MV-4-11 (cell line): Measurements from ENCODE around the gene CELF4.

ENCODE experiments used
- DNase-seq: peaks from one replicate; lab custom pipeline; 2025; lab: John Stamatoyannopoulos, UW

The CELF4 gene

DNA sequence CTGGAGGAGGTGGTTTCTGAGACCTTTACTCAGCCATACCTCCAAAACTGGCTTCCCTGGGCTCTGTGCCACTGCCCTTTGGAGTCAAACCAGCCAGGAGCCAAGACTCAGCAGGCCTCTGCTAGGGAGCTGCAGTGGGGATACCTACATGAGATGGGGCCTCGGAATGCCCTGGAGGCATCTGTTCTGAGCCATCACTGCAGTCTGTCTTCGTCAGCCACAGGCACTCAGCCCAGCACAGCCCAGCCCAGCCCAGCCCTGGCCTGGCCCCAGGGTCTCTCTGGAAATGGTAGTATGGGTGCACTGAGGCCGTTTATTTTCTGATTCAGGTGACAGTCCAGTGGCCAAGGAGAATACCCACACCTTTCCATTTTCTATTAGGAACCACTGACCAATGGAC lies 209.8 kb downstream of the CELF4 start:
- no peak for DNase-seq

DNA sequence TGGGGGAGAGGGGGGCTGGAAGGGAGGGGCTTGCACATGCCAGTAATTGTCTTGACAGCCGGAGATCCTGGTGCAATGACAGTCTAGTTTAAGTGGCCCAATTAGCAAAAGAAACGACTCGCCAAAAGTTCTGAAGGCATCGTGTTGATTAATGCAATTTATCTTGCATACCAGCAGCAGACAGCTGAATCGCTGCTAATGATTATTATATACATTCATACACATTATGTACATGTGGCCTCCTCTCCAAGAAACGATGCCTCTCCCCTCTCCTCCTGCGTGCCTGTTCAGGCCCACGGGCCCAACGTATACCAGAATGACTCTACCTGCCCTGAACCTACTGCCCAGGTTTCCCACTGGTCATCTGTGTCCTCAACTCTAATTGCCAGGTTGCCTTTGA lies 214.5 kb downstream of the CELF4 start:
- no peak for DNase-seq

DNA sequence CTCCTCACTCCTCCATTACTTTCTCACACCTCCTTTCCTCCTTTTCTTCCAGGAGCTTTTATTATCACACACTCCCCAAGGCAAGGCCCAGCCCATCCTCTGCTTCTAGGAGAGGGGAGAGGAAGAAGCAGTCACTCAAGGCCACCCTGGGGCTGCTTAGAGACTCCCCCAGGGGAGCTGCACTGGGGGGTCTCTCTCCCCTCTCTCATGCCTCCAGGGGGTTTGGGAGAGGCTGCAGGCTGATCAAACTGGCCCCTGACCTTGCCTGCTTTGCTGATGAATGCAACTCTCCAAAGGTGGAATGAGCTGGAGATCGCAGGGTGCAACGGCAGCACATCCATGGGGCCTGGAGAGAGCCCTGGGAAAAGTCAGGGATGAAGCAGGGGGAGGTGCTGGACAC lies 216.9 kb downstream of the CELF4 start:
- no peak for DNase-seq

DNA sequence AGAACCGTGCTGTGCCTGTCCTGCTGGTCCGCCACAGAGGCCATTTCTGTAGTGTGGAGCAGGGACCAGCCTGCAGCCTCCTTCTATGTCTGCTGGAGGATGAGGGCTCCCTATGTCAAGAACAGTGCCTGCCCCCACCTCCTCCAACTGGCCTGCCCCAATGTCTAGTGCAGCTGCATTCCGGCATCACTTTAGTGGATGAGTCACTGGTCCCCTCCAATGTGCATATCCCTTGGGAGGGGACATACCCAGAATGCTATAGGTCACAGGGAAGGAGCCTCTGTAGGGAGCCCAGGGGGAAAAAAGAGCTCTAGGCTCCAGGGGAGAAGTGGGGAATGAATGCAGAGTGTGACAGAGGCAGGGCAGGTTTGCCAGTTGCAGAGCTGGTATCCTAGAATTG lies 219.6 kb downstream of the CELF4 start:
- DNase-seq, result no peak

DNA sequence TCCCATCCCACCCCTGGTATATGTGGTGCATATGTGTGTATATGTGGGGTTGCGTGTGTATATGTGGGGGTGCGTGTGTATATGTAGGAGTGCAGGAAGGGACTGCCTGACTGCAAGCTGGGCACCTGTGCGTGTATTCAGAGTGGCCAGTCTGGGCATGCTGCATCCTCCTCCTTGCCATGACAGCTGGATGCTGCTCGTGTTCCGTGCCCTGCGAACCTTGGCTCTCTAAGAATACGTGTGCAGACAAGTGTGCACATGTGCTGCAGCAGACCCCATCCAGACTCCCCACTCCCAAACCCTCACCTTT lies 222.1 kb downstream of the CELF4 start:
- DNase-seq, result no peak

DNA sequence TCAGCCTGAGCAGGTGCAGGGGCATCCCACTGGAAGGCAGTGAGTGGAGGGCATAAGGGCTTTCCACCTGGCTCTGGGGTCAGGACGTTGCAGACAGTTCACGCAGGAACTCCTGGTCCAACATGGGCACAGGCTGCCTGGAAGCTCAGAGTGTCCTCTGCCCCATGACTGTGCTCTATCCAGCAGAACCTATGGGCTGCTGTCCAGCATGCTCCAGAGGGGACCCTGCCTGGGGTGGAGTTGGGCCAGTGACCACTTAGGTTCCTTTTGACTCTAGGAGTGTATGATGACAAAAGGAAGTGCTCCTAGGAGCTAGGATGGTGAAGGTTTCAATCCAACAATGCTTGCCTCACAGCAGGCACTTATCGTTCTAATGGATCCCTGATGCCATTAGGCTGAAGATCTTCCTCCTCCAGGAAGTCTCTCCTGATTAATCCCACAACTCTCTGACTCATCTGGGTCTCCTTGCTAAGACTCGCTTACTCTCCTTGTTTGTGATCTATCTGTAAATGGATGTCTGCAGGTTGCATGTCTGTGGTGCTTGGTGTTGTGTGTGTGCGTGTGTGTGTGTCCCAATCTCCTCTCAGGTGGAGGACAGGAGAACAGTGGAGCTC lies 224.0 kb downstream of the CELF4 start:
- DNase-seq, result no peak

DNA sequence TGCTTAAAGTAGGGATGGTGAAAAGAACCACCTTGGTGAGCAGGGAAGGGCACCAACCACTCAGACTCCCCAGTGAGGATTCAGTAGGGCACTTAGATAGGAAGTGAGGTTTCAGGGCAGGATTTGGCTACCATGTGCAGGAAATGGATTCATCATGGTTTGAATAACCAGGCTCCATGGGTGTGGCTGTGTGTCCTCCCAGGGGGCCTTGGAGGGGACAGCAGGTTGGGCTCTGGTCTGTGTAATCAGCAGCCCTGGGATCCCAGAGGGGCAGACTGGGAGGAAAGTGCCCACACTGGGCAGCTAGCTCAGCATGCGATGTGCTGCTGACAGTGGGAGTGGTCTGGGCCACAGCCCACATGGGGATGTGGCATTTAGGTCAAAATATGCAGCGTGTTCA lies 224.6 kb downstream of the CELF4 start:
- DNase-seq, result no peak

DNA sequence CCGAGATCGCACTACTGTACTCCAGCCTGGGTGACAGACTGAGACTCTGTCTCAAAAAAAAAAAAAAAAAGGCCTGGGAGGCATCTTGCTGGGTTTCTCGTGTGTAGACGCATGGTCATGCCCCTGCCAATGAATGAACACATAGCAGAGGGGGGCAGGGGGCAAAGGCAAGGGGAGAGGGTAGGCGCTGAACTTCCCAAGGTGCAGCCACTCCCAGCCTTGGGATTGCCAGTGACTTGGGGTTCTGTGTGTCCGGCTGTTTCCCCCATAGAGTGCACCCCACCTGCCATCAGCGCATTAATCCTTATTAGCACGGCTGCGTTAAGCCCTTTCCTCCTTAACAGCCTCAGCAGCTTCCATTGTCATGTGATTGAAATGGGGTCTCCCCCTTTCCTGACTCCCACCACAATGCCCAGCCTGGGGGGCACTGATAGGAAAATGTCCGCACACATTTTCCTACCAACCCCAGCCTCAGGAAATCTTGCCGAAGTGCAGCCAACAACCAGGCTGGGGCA lies 225.8 kb downstream of the CELF4 start:
- no peak for DNase-seq

DNA sequence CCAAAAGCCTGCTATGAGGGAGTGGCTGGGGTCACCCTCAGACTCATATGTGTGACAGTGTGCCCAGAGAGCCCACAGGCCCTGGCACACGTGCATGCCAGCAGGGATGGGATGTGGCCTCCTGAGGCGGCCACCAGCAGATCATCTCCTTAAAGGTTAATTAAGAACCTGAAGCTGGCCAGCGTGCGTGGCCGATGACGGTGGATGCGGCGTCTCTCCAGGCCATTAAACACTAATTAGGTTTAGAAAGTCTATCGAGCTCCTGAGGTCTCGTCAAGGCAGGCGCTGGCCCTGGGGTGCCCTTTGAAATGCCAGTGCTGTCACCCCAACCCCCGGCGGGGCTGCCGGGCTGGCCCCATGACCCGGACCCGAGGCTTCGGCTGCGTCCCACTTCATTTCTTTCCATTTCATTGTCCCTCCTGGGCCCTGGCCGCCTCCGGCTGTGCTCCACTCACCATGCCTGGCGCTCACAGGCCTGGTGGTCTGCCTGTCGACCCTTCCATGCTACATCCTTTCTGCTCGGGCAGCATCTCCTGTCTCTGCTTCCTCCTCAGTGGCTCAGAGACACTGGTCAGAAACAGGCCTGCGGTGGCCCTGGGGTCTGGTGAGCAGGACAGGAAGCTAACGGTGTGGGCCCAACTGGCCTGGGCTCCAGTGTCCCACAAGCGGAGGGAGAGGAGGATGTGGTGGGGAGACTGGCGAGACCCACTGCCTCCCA lies 228.9 kb downstream of the CELF4 start:
- DNase-seq, result no peak

DNA sequence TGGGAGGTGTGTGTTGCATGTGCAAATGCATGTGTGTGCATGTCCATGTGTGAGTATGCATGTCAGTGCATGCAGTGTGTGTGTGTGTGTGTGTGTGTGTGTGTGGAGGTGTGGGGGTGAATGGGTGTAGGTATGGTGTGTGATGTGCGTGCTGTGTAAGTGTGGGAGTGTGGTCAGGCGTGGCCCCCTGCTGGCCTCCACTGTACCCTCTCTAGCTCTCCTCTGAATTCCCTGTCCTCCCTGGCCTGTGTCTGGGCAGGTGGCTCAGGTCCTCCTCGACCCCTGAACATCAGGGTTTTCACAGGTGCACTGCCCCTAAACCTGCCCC lies 230.2 kb downstream of the CELF4 start:
- no peak for DNase-seq

DNA sequence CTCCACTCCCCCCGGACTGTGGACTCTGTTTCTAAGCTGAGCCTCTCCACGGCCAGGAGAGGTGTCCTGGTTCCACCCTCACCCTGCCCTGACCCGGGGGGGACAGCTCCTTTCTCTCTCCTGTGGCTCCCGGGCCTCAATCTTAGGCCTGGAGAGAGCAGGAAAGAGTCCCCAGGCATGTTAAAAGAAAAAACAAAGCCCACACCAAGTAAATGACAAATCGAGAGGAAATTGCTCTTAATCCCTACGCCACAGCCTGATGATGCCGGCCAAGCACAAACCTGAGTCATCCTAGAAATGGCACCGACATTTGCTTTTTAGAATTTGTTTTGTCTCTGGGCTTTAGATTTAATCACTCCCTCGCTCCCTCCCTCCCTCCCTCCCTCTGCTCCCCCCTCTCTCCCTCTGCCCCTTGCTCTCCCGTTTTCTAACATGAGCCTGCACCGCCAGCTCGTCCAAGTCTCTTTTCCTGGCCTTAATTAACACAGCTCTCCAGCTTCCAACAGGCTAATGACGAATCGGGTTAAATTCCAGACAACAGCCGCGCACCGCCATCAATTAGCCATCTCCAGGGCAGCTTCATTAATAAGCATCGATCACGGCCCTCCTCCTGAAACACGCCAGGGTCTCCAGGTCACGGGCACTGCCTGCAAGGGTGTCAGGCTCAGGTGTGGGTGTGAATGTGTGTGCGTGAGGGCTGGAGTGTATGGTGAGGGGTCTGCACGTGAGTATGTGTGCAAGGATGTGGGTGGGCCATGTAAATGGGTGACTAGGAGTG lies 230.8 kb downstream of the CELF4 start:
- DNase-seq, result no peak

DNA sequence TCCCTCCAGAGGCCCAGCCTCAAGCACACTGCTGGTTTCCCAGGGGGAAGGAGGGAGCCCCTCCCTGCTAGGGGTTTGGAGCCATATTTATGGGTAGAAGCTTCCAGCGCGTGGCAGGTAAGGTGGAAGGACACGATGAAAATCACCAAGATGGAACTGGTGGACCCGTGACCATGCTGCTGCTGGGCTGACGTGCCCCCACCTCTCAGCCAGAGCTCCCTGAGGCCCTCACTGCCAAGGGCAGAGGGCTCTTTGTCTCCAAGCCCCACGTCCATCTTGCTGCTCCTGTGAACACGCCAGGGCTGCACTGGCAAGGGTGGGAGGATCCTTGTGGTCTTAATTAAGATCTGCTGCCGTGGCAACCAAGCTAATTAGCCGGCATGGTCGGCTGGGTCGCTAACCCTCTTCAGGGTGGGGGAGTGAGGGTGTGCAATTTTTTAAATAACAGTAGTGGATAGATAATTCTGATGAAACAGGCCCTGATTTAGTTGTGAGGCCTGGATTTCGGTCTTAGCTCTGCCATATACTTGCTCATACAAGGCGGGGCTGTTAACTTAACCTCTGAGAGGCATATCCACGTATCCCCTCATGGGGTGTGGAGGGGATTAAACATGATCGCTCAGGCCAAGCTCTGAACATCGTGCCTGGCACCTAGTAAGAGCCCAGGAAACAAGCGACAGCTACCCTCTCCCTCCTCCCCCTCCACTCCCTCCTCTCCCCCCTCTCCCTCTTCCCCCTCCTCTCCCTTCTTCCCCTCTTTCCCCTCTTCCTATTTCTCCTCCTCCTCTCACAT lies 232.8 kb downstream of the CELF4 start:
- DNase-seq, result no peak

DNA sequence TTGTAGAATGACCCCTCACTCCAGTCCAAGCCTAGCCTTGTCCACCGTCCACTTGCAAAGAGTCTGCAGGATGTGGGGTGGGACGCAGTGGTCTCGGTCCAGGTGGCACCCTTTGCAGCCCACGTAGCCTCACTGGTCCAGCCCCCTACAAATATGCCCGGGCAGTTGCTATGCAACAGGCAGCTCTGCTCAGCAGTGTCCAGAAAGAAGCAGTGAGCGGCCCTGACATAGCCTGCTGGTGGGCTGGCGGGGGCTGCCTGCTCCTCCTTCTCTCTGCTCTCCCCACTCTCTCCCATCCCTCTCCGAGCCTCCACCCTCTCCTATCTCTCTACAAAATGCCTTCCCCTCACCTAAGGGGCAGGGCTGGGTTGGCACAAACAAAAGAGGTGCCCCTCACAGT lies 233.4 kb downstream of the CELF4 start:
- DNase-seq, result no peak

DNA sequence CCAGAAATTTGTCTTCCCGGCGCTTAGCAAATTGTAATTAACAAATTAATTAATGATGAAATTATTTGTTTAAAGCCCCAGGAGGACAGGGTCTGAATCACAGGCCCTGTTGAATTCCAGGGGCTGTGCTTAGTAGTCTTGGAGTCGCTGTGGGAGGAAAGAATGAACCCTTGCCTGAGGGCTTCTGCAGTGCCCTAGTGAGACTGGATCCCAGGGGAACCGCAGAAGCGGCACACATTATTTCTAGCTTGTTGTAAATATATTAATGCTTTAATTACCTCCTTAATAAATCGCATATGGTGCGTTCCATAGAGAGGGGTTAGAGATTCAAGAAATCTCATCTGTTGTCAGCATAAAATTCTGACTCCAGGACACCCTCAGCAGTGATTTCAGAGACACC lies 235.4 kb downstream of the CELF4 start:
- no peak for DNase-seq

DNA sequence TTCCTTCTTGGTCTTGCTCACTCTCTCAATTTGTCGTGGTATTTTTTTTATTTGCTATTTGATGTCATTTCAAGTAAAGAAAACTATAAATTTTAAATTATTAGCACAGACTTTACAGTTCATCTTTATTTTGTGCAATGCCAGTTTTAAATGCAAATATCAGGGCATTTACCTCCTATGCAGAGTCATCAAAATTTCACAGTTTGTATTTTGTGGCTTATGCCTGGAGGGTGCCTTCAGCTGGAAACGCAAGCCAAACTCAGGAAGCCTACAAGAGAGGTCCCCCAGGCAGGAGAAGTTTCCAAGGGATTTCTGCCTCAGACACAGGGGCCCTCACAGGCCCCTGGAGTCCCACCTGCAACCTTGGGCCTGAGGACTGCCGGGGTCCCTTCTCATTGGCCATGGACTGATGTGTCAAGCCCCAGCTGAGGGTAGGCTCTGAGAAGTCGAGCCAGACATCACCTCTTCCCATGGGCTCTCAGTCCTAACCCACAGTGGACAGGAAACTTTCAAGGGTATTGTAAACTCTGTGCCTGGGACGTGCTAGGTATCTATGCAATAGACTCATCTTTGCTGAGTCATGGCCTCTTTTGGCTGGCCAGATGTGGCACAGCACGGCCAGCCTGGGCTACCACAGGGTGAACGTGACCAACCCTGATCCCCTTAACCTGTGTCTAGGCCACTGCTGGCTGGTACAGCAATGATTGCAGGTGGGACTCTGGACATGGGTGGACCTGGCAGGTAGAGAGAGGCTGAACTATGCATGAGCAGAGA lies 236.5 kb downstream of the CELF4 start:
- no peak for DNase-seq

DNA sequence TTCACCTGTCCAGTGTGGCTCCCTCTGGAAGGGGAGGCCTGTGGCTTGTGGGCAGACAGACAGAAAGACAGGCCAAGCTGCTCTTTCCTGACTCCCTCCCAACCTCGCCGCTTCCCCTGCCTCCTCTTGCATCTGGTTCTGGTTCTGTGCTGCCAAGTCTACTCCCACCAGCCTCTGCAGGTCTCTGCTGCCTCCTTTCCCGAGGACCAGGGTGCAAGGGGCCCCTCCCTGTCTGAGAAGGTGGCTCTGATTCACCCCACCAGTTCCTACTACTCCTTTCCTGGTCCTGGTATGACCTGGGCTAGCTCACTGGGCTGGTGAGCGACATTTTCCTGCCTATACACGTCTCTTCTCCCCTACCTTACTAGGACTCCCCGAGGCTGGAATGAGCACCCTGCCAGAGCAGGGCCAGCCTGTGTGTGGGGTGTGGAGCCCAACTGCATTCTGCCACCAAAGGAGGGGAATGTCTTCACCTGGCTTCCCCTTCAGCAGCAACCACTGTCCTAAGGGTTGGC lies 238.5 kb downstream of the CELF4 start:
- no peak for DNase-seq

DNA sequence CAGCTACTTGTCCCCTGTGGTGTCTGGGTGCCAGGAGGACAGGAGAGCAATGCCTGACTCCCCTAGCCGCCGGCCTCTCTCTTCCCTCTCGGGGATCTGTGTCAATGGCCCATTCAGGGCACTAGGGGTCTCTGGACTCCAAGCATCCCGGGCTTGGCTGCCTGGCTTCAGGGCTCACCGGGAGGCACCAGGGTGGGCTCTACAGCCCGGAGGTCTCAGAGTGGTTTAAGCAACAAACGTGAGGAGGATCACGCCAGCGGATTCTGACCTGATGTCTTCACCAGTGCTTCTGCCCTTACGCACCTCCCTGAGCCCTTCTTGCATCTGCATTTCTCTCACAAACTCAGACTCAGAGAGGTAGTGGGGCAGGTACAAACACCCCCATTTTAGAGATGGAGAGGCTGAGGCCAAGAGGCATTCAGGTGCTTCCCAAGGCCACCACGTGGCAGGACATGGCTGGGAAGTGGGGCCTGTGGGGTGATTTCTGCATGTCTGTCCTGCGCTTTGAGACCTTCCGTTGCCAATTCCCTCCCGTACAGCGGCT lies 243.0 kb downstream of the CELF4 start:
- no peak for DNase-seq

DNA sequence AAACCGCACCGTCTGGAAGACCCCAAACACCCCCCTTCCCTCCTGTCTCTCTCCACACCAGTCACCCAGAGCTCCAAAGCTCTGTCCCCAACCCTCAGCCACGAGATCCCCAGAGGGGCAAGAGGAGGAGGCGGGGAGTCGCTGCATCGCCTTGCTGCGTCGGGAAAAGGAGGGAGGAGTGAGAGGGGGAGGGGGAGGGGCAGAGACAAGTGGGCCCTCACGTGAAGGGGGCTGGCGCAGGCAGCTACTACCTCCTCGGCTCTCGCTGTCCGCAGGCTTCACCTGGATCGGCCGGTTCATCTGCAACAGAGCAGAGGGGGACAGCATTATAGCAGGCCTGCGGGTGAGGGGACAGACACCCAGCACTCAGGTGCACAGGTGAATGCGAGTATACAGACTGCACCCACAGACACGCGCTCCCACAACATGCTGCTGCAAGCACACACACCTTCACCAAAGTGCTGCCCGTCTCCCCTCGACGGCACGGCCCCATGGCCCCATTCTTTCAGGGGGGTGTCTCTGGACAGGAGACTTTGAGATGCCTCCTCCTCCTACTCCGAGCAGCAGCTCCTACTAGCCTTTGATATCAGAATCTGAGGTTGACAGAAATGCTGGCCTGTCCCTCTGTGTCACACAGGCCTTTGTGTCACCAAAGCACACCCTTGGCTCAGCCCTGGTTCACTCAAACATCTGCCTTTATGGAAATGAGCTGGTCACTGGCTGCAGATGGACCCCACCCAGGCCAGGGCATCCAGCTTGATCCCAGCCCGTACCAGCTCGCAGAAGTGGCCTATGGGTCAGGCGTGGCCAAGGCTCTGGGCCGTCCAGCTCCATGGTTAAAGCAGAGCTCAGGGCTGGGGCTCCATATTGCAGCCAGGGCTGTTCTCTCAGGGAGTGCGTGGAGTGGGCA lies 243.8 kb downstream of the CELF4 start:
- DNase-seq, result no peak

DNA sequence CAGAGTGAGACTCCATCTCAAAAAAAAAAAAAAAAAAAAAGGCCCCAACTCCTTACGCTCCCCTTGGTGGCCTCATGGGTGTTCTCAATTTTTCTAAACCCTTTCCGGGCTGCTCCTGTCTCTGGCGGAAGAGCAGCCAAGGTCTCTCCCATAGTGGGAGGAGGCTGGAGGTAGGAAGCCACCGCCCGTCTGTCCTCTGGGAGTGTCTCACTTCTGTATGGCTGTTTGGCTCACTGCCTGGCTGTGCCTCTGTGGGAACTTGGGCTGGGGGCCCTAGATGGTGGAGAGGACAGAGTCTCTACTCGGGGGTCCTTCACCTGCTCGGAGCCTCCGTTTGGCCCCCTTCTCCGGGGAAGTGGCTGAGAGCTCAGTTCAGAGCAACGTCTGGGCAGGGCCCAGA lies 245.3 kb downstream of the CELF4 start:
- DNase-seq, result no peak
